K562 (cell line): ENCODE results near the gene TTLL10. TPM values are rescaled to one million over a fixed set of nuclear protein-coding genes. Genes with fewer than 3 reads are reported as not detected.

Source experiments
- ATAC-seq: fragments of 200-7000 bp; cut with Tn5 transposase; 3 replicates; pipeline ENCODE4 v1.9.1; 2020; ENCODE audit warnings: moderate library complexity
- BruUV-seq: library from RNA; stranded (reverse); fragments of 400-500 nt; replicated peaks from 2 replicates; lab custom pipeline; 2021; lab: Mats Ljungman, UMichigan
- CTCF ChIA-PET: fragments of 300-600 bp; formaldehyde crosslinking; extraction: SDS; loops from one replicate; lab custom pipeline; 2021; ENCODE audit warnings: low intra/inter-chr PET ratio; lab: Yijun Ruan, JAX
- POLR2A ChIA-PET: fragments of 300-600, 350-650 bp; sonication (Branson Sonifier 250); formaldehyde crosslinking; extraction: SDS; loops from one replicate; lab custom pipeline; 2021; ENCODE audit warnings: antibody characterized with exemption, inconsistent platforms; lab: Yijun Ruan, JAX
- DNase-seq, 4 experiments: peaks; one replicate each; pipeline versions ENCODE4 v3.0.0 to v3.0.0-alpha.2; 2011 to 2018; ENCODE audit warnings: low spot score in 3 of 4, mixed read lengths in 3 of 4; ENCODE audit errors: extremely low read depth in 1 of 4
- FAIRE-seq: peaks from 2 replicates; lab custom pipeline; 2011; peaks lifted over from hg19 to GRCh38; lab: Jason Lieb, UNC
- H2AFZ ChIP-seq: 2 replicates; pipeline ENCODE4 v1.6.0; 2011; ENCODE audit warnings: low read depth, low read length, control low read depth, inconsistent platforms
- H3K27ac ChIP-seq: fragments of 200-600 bp; 3 replicates; pipeline ENCODE4 v1.8.0; 2011; ENCODE audit warnings: low read depth, mild to moderate bottlenecking, control low read depth, inconsistent platforms, low read length, moderate library complexity, mixed read lengths; ENCODE audit errors: extremely low read depth
- H3K27me3 ChIP-seq, 2 experiments: fragments of 300-600 bp in 1 of 2; 2 replicates in 1 of 2; 3 replicates in 1 of 2; pipeline versions ENCODE4 v1.6.0 to v1.8.0; 2011; ENCODE audit warnings: inconsistent platforms in 2 of 2, low read length in 2 of 2, mild to moderate bottlenecking in 1 of 2, mixed read lengths in 1 of 2, moderate library complexity in 1 of 2; ENCODE audit not compliant: control insufficient read depth in 2 of 2, insufficient read depth in 2 of 2
- H3K36me3 ChIP-seq: fragments of 300-600 bp; 3 replicates; pipeline ENCODE4 v1.8.0; 2011; ENCODE audit warnings: mild to moderate bottlenecking, low read length, inconsistent platforms; ENCODE audit not compliant: control insufficient read depth, insufficient read depth
- H3K4me1 ChIP-seq, 2 experiments: fragments of 200-600 bp in 1 of 2; replicated peaks in 1 of 2; 2 replicates in 1 of 2; 3 replicates in 1 of 2; pipeline versions ENCODE4 v1.5.1 to v1.8.0; 2011; ENCODE audit warnings: inconsistent platforms in 2 of 2, low read length in 2 of 2, mild to moderate bottlenecking in 1 of 2, mixed read lengths in 1 of 2, moderate library complexity in 1 of 2; ENCODE audit not compliant: control insufficient read depth in 2 of 2, insufficient read depth in 2 of 2
- H3K4me2 ChIP-seq: 2 replicates; pipeline ENCODE4 v1.6.1; 2011; ENCODE audit warnings: low read length, control low read depth, inconsistent platforms, mixed read lengths; ENCODE audit not compliant: insufficient read depth
- H3K4me3 ChIP-seq: fragments of 200-600 bp; sonication (generic), shearing (Covaris generic); 2 replicates; pipeline ENCODE4 v1.5.1; 2016; ENCODE audit warnings: control low read depth, inconsistent platforms
- H3K79me2 ChIP-seq: fragments of 200-600 bp; 3 replicates; pipeline ENCODE4 v1.8.0; 2011; ENCODE audit warnings: low read length, inconsistent platforms; ENCODE audit not compliant: control insufficient read depth, insufficient read depth
- H3K9ac ChIP-seq, 2 experiments: 2 replicates each; pipeline versions ENCODE4 v1.6.0 to v1.6.1; 2011; ENCODE audit warnings: low read depth in 2 of 2, low read length in 2 of 2, control low read depth in 1 of 2, inconsistent platforms in 1 of 2, mild to moderate bottlenecking in 1 of 2, mixed read lengths in 1 of 2; ENCODE audit not compliant: insufficient read depth in 1 of 2
- H3K9me1 ChIP-seq: one replicate; pipeline ENCODE4 v1.6.0; 2011; ENCODE audit warnings: inconsistent platforms, mild to moderate bottlenecking, low read length, moderate library complexity; ENCODE audit not compliant: control insufficient read depth, insufficient read depth
- H3K9me3 ChIP-seq: replicated peaks from 2 replicates; pipeline ENCODE4 v1.5.1; 2011; ENCODE audit warnings: low read depth, low read length, inconsistent platforms; ENCODE audit not compliant: control insufficient read depth, insufficient read depth
- H4K20me1 ChIP-seq: replicated peaks from 2 replicates; pipeline ENCODE4 v1.6.1; 2011; ENCODE audit warnings: low read length, inconsistent platforms, mixed read lengths; ENCODE audit not compliant: control insufficient read depth, insufficient read depth
- BRCA1 ChIP-seq, 2 experiments: fragments of 450-650 bp in 1 of 2; sonication (generic) in 1 of 2; formaldehyde crosslinking in 1 of 2; IDR thresholded peaks; 2 replicates each; pipeline versions ENCODE4 v1.5.0 to v1.6.1; 2017 to 2020; ENCODE audit warnings: mild to moderate bottlenecking in 1 of 2, missing genetic modification reagents in 1 of 2
- CBX3 ChIP-seq, 2 experiments: IDR thresholded peaks; 1 replicate in 1 of 2; 2 replicates in 1 of 2; pipeline ENCODE4 v1.6.1; 2012; ENCODE audit warnings: inconsistent platforms in 2 of 2, low read length in 2 of 2, borderline replicate concordance in 1 of 2, control low read depth in 1 of 2
- HNRNPH1 ChIP-seq: fragments of 200-400 bp; formaldehyde crosslinking; optimal IDR thresholded peaks from 2 replicates; pipeline ENCODE3; 2017; ENCODE audit warnings: low read depth, mild to moderate bottlenecking, low read length, moderate library complexity
- NFXL1 ChIP-seq: fragments of 450-650 bp; formaldehyde crosslinking; IDR thresholded peaks from 2 replicates; pipeline ENCODE4 v1.4.0; 2021; ENCODE audit warnings: mild to moderate bottlenecking
- PYGO2 ChIP-seq: fragments of 450-650 bp; IDR thresholded peaks from 2 replicates; pipeline ENCODE4 v1.6.1; 2016; ENCODE audit warnings: mild to moderate bottlenecking, missing genetic modification characterization, moderate library complexity, missing compliant biosample characterization
- RFX1 ChIP-seq: fragments of 450-650 bp; IDR thresholded peaks from 2 replicates; pipeline ENCODE4 v1.6.1; 2016; ENCODE audit warnings: mild to moderate bottlenecking, moderate library complexity
- RFX5 ChIP-seq: IDR thresholded peaks from 2 replicates; pipeline ENCODE4 v1.6.1; 2011; ENCODE audit warnings: low read depth, mild to moderate bottlenecking, improper control_type of control experiment, low read length
- SETDB1 ChIP-seq: IDR thresholded peaks from one replicate; pipeline ENCODE4 v1.6.1; 2012; ENCODE audit warnings: low read length, control low read depth, inconsistent platforms
- SRSF1 ChIP-seq: fragments of 200-400 bp; formaldehyde crosslinking; IDR thresholded peaks from 2 replicates; pipeline ENCODE4 v1.6.1; 2017; ENCODE audit warnings: mild to moderate bottlenecking, low read depth, low read length, moderate library complexity
- ZBTB7A ChIP-seq: IDR thresholded peaks from 2 replicates; pipeline ENCODE4 v1.6.1; 2011; ENCODE audit warnings: low read depth, mild to moderate bottlenecking, low read length, moderate library complexity, borderline replicate concordance; ENCODE audit not compliant: control insufficient read depth
- ZHX1 ChIP-seq: fragments of 150-350 bp; conservative IDR thresholded peaks from 2 replicates; pipeline ENCODE4 v1.6.1; 2014; ENCODE audit warnings: low read length
- ZNF431 ChIP-seq: sonication (generic); formaldehyde crosslinking; IDR thresholded peaks from 2 replicates; pipeline ENCODE4 v1.8.0; 2022; ENCODE audit warnings: mild to moderate bottlenecking, missing genetic modification reagents
- ZNF644 ChIP-seq: fragments of 200-800 bp; sonication (Bioruptor generic); IDR thresholded peaks from 2 replicates; pipeline ENCODE4 v1.6.1; 2016; ENCODE audit warnings: low read depth, missing genetic modification characterization, missing compliant biosample characterization
- WGBS: fragments of 100-300 bp; shearing (Covaris generic); methylation state at CpG from one replicate; pipeline ENCODE4 v1.1.6; 2016; ENCODE audit warnings: low coverage, mixed read lengths; ENCODE audit not compliant: insufficient coverage; ENCODE audit errors: missing lambda C conversion rate; 5-methylcytosine and 5-hydroxymethylcytosine counted together
- in situ Hi-C: fragments of 300-500 bp; cut with MboI; formaldehyde crosslinking; loops from 4 replicates; pipeline ENCODE4 v1.15.0; 2018; ENCODE audit warnings: inconsistent platforms, mixed read lengths
- intact Hi-C: fragments of 100-400 bp; cut with micrococcal nuclease; formaldehyde crosslinking; loops from 2 replicates; pipeline ENCODE4 v1.14.2; 2022
- polyA plus RNA-seq, 8 experiments: library from polyadenylated mRNA; depleted of rRNA in 4 of 8; stranded (reverse) in 5 of 8; unstranded in 3 of 8; fragments of >200 nt; fragmentation: Nextera tagmentation in 2 of 8; fragmentation: Illumina TruSeq in 1 of 8; extraction: Ambion mirVana in 2 of 8; extraction: Trizol in 1 of 8; gene quantifications; 2 replicates each; pipeline versions ENCODE4 v1.2.1 to v1.2.3, GENCODE V29; 2011 to 2014; ENCODE audit warnings: inconsistent platforms in 1 of 8, missing spikeins in 1 of 8
- total RNA-seq, 7 experiments: library from RNA; depleted of rRNA in 6 of 7; stranded (reverse); fragments of >200 nt in 6 of 7; fragmentation: Illumina TruSeq in 2 of 7; extraction: Trizol in 2 of 7; gene quantifications; 2 replicates each; pipeline versions ENCODE4 v1.2.1 to v1.2.3, GENCODE V29; 2011 to 2021; ENCODE audit warnings: low replicate concordance in 1 of 7

Gene TTLL10
- total and polyA plus RNA-seq, 9 of the 15 experiments (the other 6 are each of a cell fraction or from before 2014, with no cell fraction given), result not detected

DNA sequence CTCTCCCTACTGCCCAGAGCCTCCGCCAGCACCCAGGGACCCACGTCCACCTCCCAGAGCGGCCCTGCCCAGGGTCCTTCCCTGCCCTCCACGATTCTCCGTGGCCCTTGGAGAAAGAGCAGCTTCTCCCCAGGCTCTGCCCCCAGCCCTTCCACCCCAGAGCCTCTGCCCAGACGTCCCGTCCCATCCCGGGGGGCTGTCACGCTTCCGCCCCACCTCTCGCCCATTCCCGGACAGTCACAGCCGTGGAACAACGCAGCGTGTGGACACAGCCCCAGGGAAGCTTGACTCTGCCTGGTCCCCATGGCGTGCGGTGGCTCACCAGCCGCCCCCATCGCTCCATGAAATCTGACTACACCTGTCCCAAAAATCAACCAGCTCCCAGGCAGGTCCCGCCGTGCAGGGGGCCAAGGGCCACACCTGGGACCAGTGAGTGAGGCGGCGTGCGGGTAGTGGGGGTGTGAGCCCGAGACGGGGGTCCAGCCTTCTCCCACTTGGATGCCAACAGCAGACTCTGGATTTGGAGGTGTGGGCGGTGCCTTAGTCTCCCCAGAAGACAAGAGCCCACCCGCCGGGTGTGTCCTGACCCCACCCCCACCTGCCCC is 12.5 kb upstream of the TTLL10 start:
- CTCF ChIA-PET, result no interaction called here
- FAIRE-seq, result no peak
- Histone ChIP-seq H3K9ac (peak overlapping the region in 1 of 2 experiments; percentile 61; a peak in 2 of 4 replicates), H3K79me2 (no peaks in the 10 kb centered on the region), H3K4me3 (no peak overlapping the region), H3K9me1 (no peaks in the 10 kb centered on the region), H3K4me2 (no peak overlapping the region), H3K27me3 (peaks cover 37 to 43% of the 10 kb centered on the region in 2 experiments), H3K27ac (no peak overlapping the region), H3K36me3 (no peaks in the 10 kb centered on the region), H3K4me1 (peaks cover 20 to 87% of the 10 kb centered on the region in 2 experiments), H4K20me1 (no peaks in the 10 kb centered on the region; the same call in 1 of the 2 replicates), H3K9me3 (no peaks in the 10 kb centered on the region), H2AFZ (no peak overlapping the region)
- TF ChIP-seq ZBTB7A (0 out of 2 replicates have a peak, but pooled peaks have one; percentile 47), PYGO2 (tag) (no peak)
- no peak for ATAC-seq
- intact Hi-C loops (no loop called here), in situ Hi-C loops (no loop called here)
- WGBS, result 31% methylated on average over 24 of the region's 29 CpGs
- no TSS peak for BruUV-seq
- POLR2A ChIA-PET, result interaction anchor here (1.1 kb wide), 1 partner anchor 17 kb away, joined by 3 read pairs; no protein-coding TSS in a partner anchor
- no peak for DNase-seq

GRCh38 chr1:1161683-1162079 is 12.0 kb upstream of the TTLL10 start:
- Histone ChIP-seq H2AFZ (no peak overlapping the region), H3K4me2 (no peak overlapping the region), H3K36me3 (no peaks in the 10 kb centered on the region), H4K20me1 (no peaks in the 10 kb centered on the region; the same call in 1 of the 2 replicates), H3K4me1 (peaks cover 15 to 85% of the 10 kb centered on the region in 2 experiments; a peak in 4 of 5 replicates), H3K27ac (no peak overlapping the region), H3K79me2 (no peaks in the 10 kb centered on the region), H3K27me3 (peaks cover 40 to 46% of the 10 kb centered on the region in 2 experiments), H3K9ac (no peak overlapping the region; a peak in 1 of 4 replicates), H3K9me3 (no peaks in the 10 kb centered on the region), H3K9me1 (no peaks in the 10 kb centered on the region), H3K4me3 (no peak overlapping the region)
- CTCF ChIA-PET, result no interaction called here
- intact Hi-C loops (no loop called here), in situ Hi-C loops (no loop called here)
- POLR2A ChIA-PET, result interaction anchor here (1.1 kb wide), 1 partner anchor 17 kb away, joined by 3 read pairs; no protein-coding TSS in a partner anchor
- ATAC-seq (no peak), FAIRE-seq (no peak), DNase-seq (no peak)
- WGBS, result 8% methylated on average over 12 of the region's 17 CpGs
- no TSS peak for BruUV-seq
- TF ChIP-seq BRCA1 (IDR thresholded peaks at IDR 0.05) (no peak), BRCA1 (CRISPR knock-in tag; IDR thresholded peaks at IDR 0.05) (no peak), ZNF431 (CRISPR knock-in tag) (no peak), CBX3 (IDR thresholded peaks at IDR 0.05; ENCODE audit: borderline replicate concordance in 1 of 2, low read length in 2 of 2) (no peak), HNRNPH1 (no peak), RFX1 (no peak), ZHX1 (no peak), NFXL1 (CRISPR knock-in tag) (no peak), ZNF644 (tag) (no peak), RFX5 (no peak), SRSF1 (no peak), SETDB1 (no peak)
